Mesothelial cell of epicardium (in vitro differentiated cells): ENCODE measurements around the gene ATP5MC2. TPM values are rescaled to one million over a fixed set of nuclear protein-coding genes. Genes with fewer than 3 reads are reported as not detected.

ENCODE experiments used
- DNase-seq, 2 experiments: peaks; one replicate each; pipeline ENCODE4 v3.0.0; 2021; ENCODE audit warnings: low spot score in 2 of 2; ENCODE audit not compliant: unreplicated experiment in 2 of 2
- H3K27ac Mint-ChIP-seq: 2 replicates; pipeline ENCODE4 v1.8.0; 2021; ENCODE audit warnings: mixed read lengths
- H3K27me3 Mint-ChIP-seq: 2 replicates; pipeline ENCODE4 v1.8.0; 2021; ENCODE audit warnings: low read depth, mixed read lengths
- H3K36me3 Mint-ChIP-seq: 2 replicates; pipeline ENCODE4 v1.8.0; 2021; ENCODE audit warnings: mixed read lengths
- H3K4me1 Mint-ChIP-seq: 2 replicates; pipeline ENCODE4 v1.8.0; 2021; ENCODE audit warnings: mixed read lengths
- H3K4me3 Mint-ChIP-seq: 2 replicates; pipeline ENCODE4 v1.8.0; 2021; ENCODE audit warnings: mild to moderate bottlenecking, moderate library complexity, mixed read lengths
- H3K9me3 Mint-ChIP-seq: 2 replicates; pipeline ENCODE4 v1.8.0; 2021; ENCODE audit warnings: mixed read lengths
- total RNA-seq: library from RNA; stranded (reverse); gene quantifications from 3 replicates; pipeline ENCODE4 v1.2.1, GENCODE V29; 2021
- TF ChIP-seq, protein P1 (sequence below): fragments of 200-600 bp; sonication (generic); IDR thresholded peaks from one replicate; pipeline ENCODE4 v1.5.0; 2021; ENCODE audit warnings: antibody characterized with exemption; ENCODE audit not compliant: unreplicated experiment

Gene ATP5MC2
- total RNA-seq, 1 donor from 2014 or later, result 356 TPM

DNA sequence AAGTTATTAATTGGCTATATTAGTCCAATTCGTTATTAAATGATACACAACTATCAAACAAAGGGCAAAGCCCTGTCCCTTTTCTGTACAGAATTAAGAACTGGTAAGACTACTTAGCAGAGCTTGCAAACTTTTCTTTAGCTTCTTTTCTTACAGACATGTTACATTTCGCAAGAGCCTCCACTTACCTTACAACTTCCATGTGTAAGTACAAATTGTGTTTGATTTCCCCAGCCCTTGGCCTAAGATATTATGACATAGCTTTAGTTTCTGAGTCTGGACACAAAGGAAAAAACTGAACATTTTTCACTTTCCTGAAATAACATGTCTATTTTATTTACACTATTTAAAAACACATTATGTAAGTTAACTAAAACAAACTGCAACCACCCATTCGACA lies 51.4 kb downstream of the ATP5MC2 start:
- Mint-ChIP-seq H3K36me3 (no peaks in the 10 kb centered on the region), H3K9me3 (no peaks in the 10 kb centered on the region), H3K27ac (peak overlapping the region; percentile 91), H3K4me1 (peaks cover 42% of the 10 kb centered on the region), H3K27me3 (no peaks in the 10 kb centered on the region), H3K4me3 (peak overlapping the region; percentile 95)
- TF ChIP-seq, protein P1, sequence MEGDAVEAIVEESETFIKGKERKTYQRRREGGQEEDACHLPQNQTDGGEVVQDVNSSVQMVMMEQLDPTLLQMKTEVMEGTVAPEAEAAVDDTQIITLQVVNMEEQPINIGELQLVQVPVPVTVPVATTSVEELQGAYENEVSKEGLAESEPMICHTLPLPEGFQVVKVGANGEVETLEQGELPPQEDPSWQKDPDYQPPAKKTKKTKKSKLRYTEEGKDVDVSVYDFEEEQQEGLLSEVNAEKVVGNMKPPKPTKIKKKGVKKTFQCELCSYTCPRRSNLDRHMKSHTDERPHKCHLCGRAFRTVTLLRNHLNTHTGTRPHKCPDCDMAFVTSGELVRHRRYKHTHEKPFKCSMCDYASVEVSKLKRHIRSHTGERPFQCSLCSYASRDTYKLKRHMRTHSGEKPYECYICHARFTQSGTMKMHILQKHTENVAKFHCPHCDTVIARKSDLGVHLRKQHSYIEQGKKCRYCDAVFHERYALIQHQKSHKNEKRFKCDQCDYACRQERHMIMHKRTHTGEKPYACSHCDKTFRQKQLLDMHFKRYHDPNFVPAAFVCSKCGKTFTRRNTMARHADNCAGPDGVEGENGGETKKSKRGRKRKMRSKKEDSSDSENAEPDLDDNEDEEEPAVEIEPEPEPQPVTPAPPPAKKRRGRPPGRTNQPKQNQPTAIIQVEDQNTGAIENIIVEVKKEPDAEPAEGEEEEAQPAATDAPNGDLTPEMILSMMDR, result no peak
- no peak for DNase-seq

DNA sequence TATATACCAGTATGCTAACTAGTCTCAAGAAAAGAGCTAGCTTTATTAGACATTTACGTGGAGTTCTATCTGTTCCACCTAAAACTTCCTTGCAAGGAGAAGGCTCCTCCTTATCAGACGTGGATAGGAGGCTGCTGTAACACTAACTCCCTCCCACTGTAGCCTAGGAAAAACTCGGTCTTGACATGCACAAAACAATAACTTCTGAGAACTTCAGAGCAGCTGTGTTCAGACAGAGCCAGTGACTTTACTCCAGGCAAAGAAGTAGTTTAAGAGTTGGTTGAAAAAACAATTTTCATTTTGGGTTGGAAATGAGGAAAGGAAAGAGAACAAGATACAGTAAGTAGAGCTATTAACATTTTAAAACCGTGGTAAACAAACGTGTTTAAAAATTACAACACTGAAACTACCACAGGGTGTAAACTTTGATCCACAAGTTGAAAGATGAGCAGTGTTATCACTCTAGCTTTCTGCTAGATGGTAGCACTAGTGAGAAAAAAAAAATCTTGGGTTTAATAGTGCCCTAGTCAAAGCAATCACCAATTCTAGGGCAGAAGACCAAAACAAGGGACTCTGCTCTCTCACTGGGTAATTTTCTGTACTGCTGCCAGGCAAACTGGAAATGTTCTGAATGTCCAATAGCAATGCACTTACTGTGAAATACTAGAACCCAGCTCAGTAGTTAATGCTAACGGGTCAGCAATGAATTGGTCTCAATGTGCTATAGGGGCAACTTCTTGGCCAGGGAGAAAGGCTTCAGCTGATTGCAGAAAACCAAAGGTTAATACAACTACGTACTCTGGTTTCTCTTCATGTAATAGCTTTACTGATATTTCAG lies 52.1 kb downstream of the ATP5MC2 start:
- TF ChIP-seq, protein P1, result no peak
- no peaks in the 10 kb centered on the region for H3K27me3 Mint-ChIP-seq
- peak overlapping the region; percentile 91 for H3K27ac Mint-ChIP-seq
- no peaks in the 10 kb centered on the region for H3K9me3 Mint-ChIP-seq
- no peak for DNase-seq
- H3K4me1 Mint-ChIP-seq, result peaks cover 44% of the 10 kb centered on the region
- peak overlapping the region; percentile 95 for H3K4me3 Mint-ChIP-seq
- H3K36me3 Mint-ChIP-seq, result no peaks in the 10 kb centered on the region

DNA sequence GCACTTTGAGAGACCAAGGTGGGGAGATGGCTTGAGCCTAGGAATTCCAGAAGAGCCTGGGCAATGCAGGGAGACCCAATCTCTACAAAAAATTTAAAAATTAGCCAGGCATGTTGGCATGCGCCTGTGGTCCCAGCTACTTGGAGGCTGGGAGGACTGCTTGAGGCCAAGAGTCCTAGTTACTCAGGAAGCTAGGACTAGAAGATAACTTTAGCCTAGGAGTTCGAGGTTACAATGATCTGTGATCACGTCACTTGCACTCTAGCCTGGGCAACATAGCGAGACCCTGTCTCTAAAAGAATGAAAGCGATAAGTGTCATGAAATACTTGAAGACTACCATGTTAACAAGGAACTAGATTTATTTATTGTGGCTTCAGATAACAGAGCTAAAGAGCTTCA lies 53.2 kb downstream of the ATP5MC2 start:
- Mint-ChIP-seq H3K4me1 (peaks cover 53% of the 10 kb centered on the region), H3K27ac (no peak overlapping the region)

DNA sequence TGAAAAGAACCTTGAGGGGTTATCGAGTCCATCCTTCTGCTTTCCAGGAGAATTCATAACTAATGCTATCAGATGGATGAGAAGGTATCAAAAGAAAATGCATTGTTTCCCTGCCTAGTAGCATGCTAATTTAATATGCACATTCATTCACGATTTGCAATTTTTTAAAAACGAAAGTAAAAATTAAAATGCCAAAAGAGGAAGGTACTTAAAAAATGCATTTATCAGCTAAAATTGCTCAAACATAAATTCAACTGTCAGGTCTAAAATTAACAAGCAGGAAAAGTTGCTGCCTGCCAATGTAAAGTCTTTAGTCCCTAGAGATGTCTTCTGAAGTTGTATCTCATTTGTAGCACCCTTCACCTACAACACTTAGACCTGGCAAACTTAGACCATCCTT lies 57.6 kb downstream of the ATP5MC2 start:
- no peak for DNase-seq
- H3K4me1 Mint-ChIP-seq, result peaks cover 28% of the 10 kb centered on the region
- H3K4me3 Mint-ChIP-seq, result no peak overlapping the region
- H3K27me3 Mint-ChIP-seq, result no peaks in the 10 kb centered on the region
- H3K9me3 Mint-ChIP-seq, result no peaks in the 10 kb centered on the region
- peaks cover 2% of the 10 kb centered on the region for H3K36me3 Mint-ChIP-seq
- H3K27ac Mint-ChIP-seq, result peak overlapping the region; percentile 11
- TF ChIP-seq, protein P1, result no peak

More for the DNA sequence above, 53.2 kb downstream of the ATP5MC2 start:
- no peaks in the 10 kb centered on the region for H3K27me3 Mint-ChIP-seq
- TF ChIP-seq, protein P1, result no peak
- H3K4me3 Mint-ChIP-seq, result no peak overlapping the region
- no peaks in the 10 kb centered on the region for H3K36me3 Mint-ChIP-seq
- H3K9me3 Mint-ChIP-seq, result no peaks in the 10 kb centered on the region
- no peak for DNase-seq

DNA sequence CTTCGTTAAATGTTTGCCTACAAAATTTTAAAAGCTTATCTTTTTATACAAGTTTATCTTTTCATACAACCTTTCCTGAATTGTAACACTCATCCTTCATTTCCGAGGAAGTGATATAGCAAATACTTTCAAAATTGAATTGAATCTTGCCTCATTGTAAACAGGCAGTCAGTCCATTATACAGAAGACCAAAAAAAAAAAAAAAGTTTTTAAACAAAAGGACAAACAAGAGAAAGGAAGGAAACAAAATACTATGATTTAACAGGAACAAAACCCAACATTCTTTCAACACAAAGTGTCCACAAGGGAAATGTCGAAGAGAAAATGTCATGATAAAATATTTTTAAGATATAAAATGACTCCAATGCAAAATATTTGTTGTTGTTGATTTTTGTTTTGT lies 58.2 kb downstream of the ATP5MC2 start:
- no peaks in the 10 kb centered on the region for H3K27me3 Mint-ChIP-seq
- TF ChIP-seq, protein P1, result no peak
- peaks cover 2% of the 10 kb centered on the region for H3K36me3 Mint-ChIP-seq
- DNase-seq, result no peak
- peak overlapping the region; percentile 11 for H3K27ac Mint-ChIP-seq
- peaks cover 24% of the 10 kb centered on the region for H3K4me1 Mint-ChIP-seq
- no peaks in the 10 kb centered on the region for H3K9me3 Mint-ChIP-seq
- H3K4me3 Mint-ChIP-seq, result no peak overlapping the region
